GM19467 (cell line): ENCODE results near the gene SAA2.
"Not testable (repeated sequence)": the region's sequence is repeated elsewhere in the genome, so short reads cannot be mapped to it uniquely, and the experiment has no call there.

Experiments used
- ATAC-seq: cut with Tn5 transposase; IDR thresholded peaks from one replicate; pipeline ENCODE4 v1.9.1; 2021; ENCODE audit warnings: mild to moderate bottlenecking, moderate library complexity; ENCODE audit not compliant: unreplicated experiment

The SAA2 gene

GRCh38 chr11:18197738-18198137, 50.7 kb downstream of the SAA2 start:
- not testable (repeated sequence) for ATAC-seq

- ATAC-seq = no peak
Measured at GRCh38 chr11:18196532-18196931, 51.9 kb downstream of the SAA2 start.
